Left lung (tissue), 10 donors: Measurements from ENCODE around the gene RASA3. TPM values are rescaled to one million over a fixed set of nuclear protein-coding genes. Genes with fewer than 3 reads are reported as not detected.

Source experiments
- ATAC-seq: fragments of 200-7000 bp; cut with Tn5 transposase; one replicate; pipeline ENCODE4 v1.9.1; 2020; ENCODE audit warnings: moderate library complexity
- DNase-seq, 4 donors: peaks; one replicate each; pipeline ENCODE4 v3.0.0-alpha.2; 2013 to 2020
- H3K27ac ChIP-seq, 2 donors: fragments of 200-600 bp; sonication (generic) in 1 of 2; one replicate each; pipeline versions ENCODE4 v1.5.0 to v1.8.0; 2020 to 2021
- H3K27me3 ChIP-seq, 2 donors: fragments of 200-600 bp; sonication (generic) in 1 of 2; one replicate each; pipeline versions ENCODE4 v1.5.0 to v1.8.0; 2020 to 2021
- H3K36me3 ChIP-seq, 2 donors: fragments of 200-600 bp; sonication (generic) in 1 of 2; one replicate each; pipeline versions ENCODE4 v1.5.0 to v1.8.0; 2020 to 2021
- H3K4me1 ChIP-seq, 2 donors: fragments of 200-600 bp; one replicate each; pipeline ENCODE4 v1.8.0; 2021
- H3K4me3 ChIP-seq, 2 donors: fragments of 200-600 bp; sonication (generic) in 1 of 2; one replicate each; pipeline versions ENCODE4 v1.5.0 to v1.8.0; 2020 to 2021; ENCODE audit warnings: mild to moderate bottlenecking in 1 of 2
- H3K9me3 ChIP-seq, 2 donors: fragments of 200-600 bp; sonication (generic) in 1 of 2; one replicate each; pipeline versions ENCODE4 v1.5.0 to v1.8.0; 2020 to 2021
- intact Hi-C, 2 donors: fragments of 100-400 bp; cut with DNase I; formaldehyde crosslinking; loops; one replicate each; pipeline versions ENCODE4 v1.11.2 to v1.14.2; 2022
- polyA plus RNA-seq, 6 donors: library from polyadenylated mRNA; unstranded; fragments of 120-200 nt; gene quantifications; one replicate each; pipeline ENCODE4 v1.2.1, GENCODE V29; 2013; ENCODE audit not compliant: insufficient read length in 6 of 6
- total RNA-seq, 2 donors: library from RNA; stranded (reverse); fragmentation: NEBNext Ultra II Directional; extraction: Animal tissue kit (Norgen Biotek cat#: 25700); gene quantifications; one replicate each; pipeline ENCODE4 v1.2.1, GENCODE V29; 2021
- TF ChIP-seq, protein P1 (sequence below), 2 donors: fragments of 200-600 bp; sonication (generic) in 1 of 2; IDR thresholded peaks; one replicate each; pipeline versions ENCODE4 v1.5.0 to v1.8.0; 2021; ENCODE audit warnings: antibody characterized with exemption in 2 of 2
- donor health status: DM: no; HTN: yes; CAD: no.
- donor health status: DM: no; HTN: no; CAD: no.

Gene RASA3
- total and polyA plus RNA-seq, 8 donors = 11.4 to 22.2 (median 12.7) TPM

GRCh38 chr13:114059428-114059827 lies 73.0 kb downstream of the RASA3 start:
- H3K27ac ChIP-seq = peak overlapping the region in 1 of 2 donors; percentile 14
- TF ChIP-seq, protein P1, sequence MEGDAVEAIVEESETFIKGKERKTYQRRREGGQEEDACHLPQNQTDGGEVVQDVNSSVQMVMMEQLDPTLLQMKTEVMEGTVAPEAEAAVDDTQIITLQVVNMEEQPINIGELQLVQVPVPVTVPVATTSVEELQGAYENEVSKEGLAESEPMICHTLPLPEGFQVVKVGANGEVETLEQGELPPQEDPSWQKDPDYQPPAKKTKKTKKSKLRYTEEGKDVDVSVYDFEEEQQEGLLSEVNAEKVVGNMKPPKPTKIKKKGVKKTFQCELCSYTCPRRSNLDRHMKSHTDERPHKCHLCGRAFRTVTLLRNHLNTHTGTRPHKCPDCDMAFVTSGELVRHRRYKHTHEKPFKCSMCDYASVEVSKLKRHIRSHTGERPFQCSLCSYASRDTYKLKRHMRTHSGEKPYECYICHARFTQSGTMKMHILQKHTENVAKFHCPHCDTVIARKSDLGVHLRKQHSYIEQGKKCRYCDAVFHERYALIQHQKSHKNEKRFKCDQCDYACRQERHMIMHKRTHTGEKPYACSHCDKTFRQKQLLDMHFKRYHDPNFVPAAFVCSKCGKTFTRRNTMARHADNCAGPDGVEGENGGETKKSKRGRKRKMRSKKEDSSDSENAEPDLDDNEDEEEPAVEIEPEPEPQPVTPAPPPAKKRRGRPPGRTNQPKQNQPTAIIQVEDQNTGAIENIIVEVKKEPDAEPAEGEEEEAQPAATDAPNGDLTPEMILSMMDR (IDR thresholded peaks at IDR 0.05) = no peak
- H3K9me3 ChIP-seq = no peaks in the 10 kb centered on the region
- DNase-seq = peak in 1 of 4 donors; percentile 68
- H3K27me3 ChIP-seq = no peaks in the 10 kb centered on the region
- H3K36me3 ChIP-seq = peaks cover 0 to 16% of the 10 kb centered on the region in 2 donors
- no peak for ATAC-seq
- H3K4me1 ChIP-seq = peaks cover 23 to 74% of the 10 kb centered on the region in 2 donors
- intact Hi-C loops = no loop called here
- H3K4me3 ChIP-seq = no peak overlapping the region

GRCh38 chr13:114058051-114058867 lies 74.2 kb downstream of the RASA3 start:
- TF ChIP-seq, protein P1 (IDR thresholded peaks at IDR 0.05) = no peak
- Histone ChIP-seq H3K27ac (peak overlapping the region in 1 of 2 donors; percentile 60), H3K9me3 (no peaks in the 10 kb centered on the region), H3K27me3 (no peaks in the 10 kb centered on the region), H3K36me3 (peaks cover 0 to 16% of the 10 kb centered on the region in 2 donors), H3K4me1 (peaks cover 12 to 67% of the 10 kb centered on the region in 2 donors), H3K4me3 (no peak overlapping the region)
- intact Hi-C loops = no loop called here
- peak in 1 of 4 donors; percentile 72 for DNase-seq
- no peak for ATAC-seq

- TF ChIP-seq, protein P1 (IDR thresholded peaks at IDR 0.05) = no peak
- Histone ChIP-seq H3K36me3 (peaks cover 0 to 16% of the 10 kb centered on the region in 2 donors), H3K9me3 (no peaks in the 10 kb centered on the region), H3K4me3 (no peak overlapping the region), H3K27ac (peak overlapping the region in 1 of 2 donors; percentile 60), H3K27me3 (no peaks in the 10 kb centered on the region), H3K4me1 (peaks cover 12 to 60% of the 10 kb centered on the region in 2 donors)
- intact Hi-C loops = no loop called here
- no peak for ATAC-seq
- DNase-seq = peak in 1 of 4 donors; percentile 77
Measured at GRCh38 chr13:114057166-114058050, 75.0 kb downstream of the RASA3 start.

DNA sequence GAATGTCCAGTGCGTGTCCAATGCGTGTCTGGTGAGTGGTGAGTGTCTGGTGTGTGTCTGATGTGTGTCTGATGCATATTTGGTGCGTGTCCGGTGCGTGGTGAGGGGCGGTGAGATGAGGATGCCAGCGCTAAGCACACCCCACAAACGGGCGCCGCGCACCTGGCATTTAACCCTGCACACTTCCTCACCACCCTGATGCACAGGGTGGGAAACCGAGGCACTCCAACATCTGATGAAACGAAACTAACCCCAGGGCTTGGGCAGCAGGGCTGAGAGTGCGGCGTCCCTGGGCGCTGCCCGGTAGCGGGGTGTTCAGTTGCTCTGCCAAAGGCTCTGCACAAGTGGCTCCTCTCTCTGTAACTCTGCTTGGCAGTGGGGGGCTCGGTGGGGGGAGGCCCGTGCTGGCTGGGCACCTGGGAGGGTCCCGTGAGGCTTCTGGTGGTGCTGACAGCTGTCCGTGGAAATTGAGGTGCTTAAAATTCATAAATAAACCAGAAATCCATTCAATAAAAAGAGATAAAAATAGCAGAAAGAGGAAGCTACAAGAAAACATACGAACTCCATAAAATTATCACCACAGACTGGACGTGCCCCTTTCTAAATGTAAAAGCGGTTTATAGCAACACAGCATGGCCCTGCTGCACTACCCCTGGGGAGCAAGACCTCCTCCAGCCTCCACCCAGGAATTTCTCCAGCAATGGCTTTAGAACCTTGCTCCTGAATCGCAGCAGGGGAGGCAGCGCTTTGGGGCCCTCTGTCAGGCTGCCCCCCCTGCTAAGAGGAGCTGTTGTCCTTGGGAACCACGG lies 76.0 kb downstream of the RASA3 start:
- Histone ChIP-seq H3K27ac (peak overlapping the region in 1 of 2 donors; percentile 14), H3K4me3 (no peak overlapping the region), H3K27me3 (no peaks in the 10 kb centered on the region), H3K4me1 (peaks cover 12 to 52% of the 10 kb centered on the region in 2 donors), H3K36me3 (peaks cover 0 to 19% of the 10 kb centered on the region in 2 donors), H3K9me3 (no peaks in the 10 kb centered on the region)
- TF ChIP-seq, protein P1 (IDR thresholded peaks at IDR 0.05) = no peak
- ATAC-seq = no peak
- peak in 1 of 4 donors; percentile 72 for DNase-seq
- intact Hi-C loops = no loop called here
